ENCODE results near the gene CHCHD3.

CHCHD3 gene

GRCh38 chr7:132750096-132750495, 331.8 kb downstream of the CHCHD3 start:
- peak in 3 of 56 donors; percentile 9 to 25 (median 15) for DNase-seq

GRCh38 chr7:132745510-132745909, 336.4 kb downstream of the CHCHD3 start:
- DNase-seq = no peak

GRCh38 chr7:132743974-132744373, 337.9 kb downstream of the CHCHD3 start:
- DNase-seq = no peak

GRCh38 chr7:132742189-132742612, 339.7 kb downstream of the CHCHD3 start:
- no peak for DNase-seq

GRCh38 chr7:132740176-132740575, 341.7 kb downstream of the CHCHD3 start:
- no peak for DNase-seq

GRCh38 chr7:132739271-132739955, 342.5 kb downstream of the CHCHD3 start:
- DNase-seq = peak in 24 of 56 donors; percentile 2 to 51 (median 20)

GRCh38 chr7:132738254-132738653, 343.6 kb downstream of the CHCHD3 start:
- DNase-seq = no peak

GRCh38 chr7:132735476-132735875, 346.4 kb downstream of the CHCHD3 start:
- DNase-seq = no peak

Measured in nucleus accumbens (tissue), 56 donors.